IMR-90 (cell line): Measurements from ENCODE around the gene UBASH3B.
"Not testable (repeated sequence)": the region's sequence is repeated elsewhere in the genome, so short reads cannot be mapped to it uniquely, and the experiment has no call there.

Source experiments
- CEBPB ChIP-seq: IDR thresholded peaks from 2 replicates; pipeline ENCODE4 v1.6.1; 2012; ENCODE audit warnings: low read depth, low read length, improper control_type of control experiment
- MAZ ChIP-seq: IDR thresholded peaks from 2 replicates; pipeline ENCODE4 v1.6.1; 2012; ENCODE audit warnings: low read depth, mild to moderate bottlenecking, low read length, improper control_type of control experiment, moderate library complexity, borderline replicate concordance
- POLR2A ChIP-seq: IDR thresholded peaks from 2 replicates; pipeline ENCODE4 v1.6.1; 2012; ENCODE audit warnings: mild to moderate bottlenecking, low read depth, low read length
- RAD21 ChIP-seq: IDR thresholded peaks from 2 replicates; pipeline ENCODE4 v1.6.1; 2012; ENCODE audit warnings: low read length, improper control_type of control experiment
- TF ChIP-seq, protein P1 (sequence below): conservative IDR thresholded peaks from 2 replicates; pipeline ENCODE4 v1.5.1; 2012; ENCODE audit warnings: mild to moderate bottlenecking, low read depth, low read length, improper control_type of control experiment

DNA sequence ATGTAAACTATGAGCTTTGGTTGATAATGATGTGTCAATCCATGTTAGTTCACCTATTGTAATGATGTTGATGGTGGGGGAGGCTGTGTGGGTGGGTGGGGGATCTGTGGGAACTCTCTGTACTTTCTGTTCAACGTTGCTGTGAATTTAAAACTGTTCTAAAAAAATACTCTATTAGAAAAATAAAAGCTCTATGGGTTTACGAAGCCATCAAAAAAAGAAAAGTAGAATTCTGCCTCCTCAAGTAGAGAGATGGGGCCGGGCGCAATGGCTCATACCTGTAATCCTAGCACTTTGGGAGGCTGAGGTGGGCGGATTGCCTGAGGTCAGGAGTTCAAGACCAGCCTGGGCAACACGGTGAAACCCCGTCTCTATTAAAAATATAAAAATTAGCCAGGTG is 30.0 kb upstream of the UBASH3B start:
- TF ChIP-seq POLR2A, MAZ, RAD21, CEBPB: not testable (repeated sequence)
- TF ChIP-seq, protein P1, sequence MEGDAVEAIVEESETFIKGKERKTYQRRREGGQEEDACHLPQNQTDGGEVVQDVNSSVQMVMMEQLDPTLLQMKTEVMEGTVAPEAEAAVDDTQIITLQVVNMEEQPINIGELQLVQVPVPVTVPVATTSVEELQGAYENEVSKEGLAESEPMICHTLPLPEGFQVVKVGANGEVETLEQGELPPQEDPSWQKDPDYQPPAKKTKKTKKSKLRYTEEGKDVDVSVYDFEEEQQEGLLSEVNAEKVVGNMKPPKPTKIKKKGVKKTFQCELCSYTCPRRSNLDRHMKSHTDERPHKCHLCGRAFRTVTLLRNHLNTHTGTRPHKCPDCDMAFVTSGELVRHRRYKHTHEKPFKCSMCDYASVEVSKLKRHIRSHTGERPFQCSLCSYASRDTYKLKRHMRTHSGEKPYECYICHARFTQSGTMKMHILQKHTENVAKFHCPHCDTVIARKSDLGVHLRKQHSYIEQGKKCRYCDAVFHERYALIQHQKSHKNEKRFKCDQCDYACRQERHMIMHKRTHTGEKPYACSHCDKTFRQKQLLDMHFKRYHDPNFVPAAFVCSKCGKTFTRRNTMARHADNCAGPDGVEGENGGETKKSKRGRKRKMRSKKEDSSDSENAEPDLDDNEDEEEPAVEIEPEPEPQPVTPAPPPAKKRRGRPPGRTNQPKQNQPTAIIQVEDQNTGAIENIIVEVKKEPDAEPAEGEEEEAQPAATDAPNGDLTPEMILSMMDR: not testable (repeated sequence)
